ENCODE results near the gene NUDT1. TPM values are rescaled to one million over a fixed set of nuclear protein-coding genes. Genes with fewer than 3 reads are reported as not detected.

Gene NUDT1
- total and polyA plus RNA-seq, 2 donors (not counting 3 experiments of a cell fraction or from before 2014, with no cell fraction given), result 23.9 to 25.9 TPM

DNA sequence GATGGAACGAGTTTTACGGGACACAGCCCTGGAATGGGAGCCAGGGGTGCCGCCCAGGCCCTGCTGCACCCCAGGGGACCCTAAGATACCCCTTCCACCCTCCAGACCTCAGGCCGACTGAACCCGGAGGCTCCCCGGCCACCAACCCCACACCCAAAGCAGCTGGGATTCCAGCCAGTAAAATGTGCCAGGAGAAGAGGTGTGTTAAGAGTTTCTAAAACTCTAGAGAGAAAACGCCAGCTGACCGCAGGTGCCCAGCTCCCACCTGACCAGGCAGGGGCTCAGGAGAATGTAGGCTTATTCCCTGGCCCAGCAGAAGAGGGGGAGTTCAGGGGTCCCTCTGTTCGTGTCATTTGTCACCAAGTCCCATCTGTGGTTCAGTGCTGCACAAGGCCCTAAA lies 17.5 kb downstream of the NUDT1 start:
- Histone ChIP-seq H3K4me2 (ENCODE audit: insufficient read depth, low read length) (no peak overlapping the region), H3K9me1 (replicated peaks; ENCODE audit: control insufficient read depth, extremely low read depth, insufficient read depth, low read length) (no peaks in the 10 kb centered on the region), H4K20me1 (replicated peaks; ENCODE audit: control insufficient read depth, extremely low read depth, insufficient read depth, low read length) (no peaks in the 10 kb centered on the region), H3K9me3 (replicated peaks; ENCODE audit: control insufficient read depth, insufficient read depth, low read length) (no peaks in the 10 kb centered on the region), H3K27ac (ENCODE audit: insufficient read depth, low read depth, low read length) (no peak overlapping the region), H3K27me3 (ENCODE audit: control insufficient read depth in 2 of 2, insufficient read depth in 2 of 2, low read length in 2 of 2) (no peaks in the 10 kb centered on the region), H3K36me3 (ENCODE audit: control insufficient read depth in 2 of 2, extremely low read depth in 1 of 2, insufficient read depth in 2 of 2, low read length in 2 of 2) (peaks cover 0 to 16% of the 10 kb centered on the region in 2 experiments), H2AFZ (ENCODE audit: low read depth, low read length) (no peak overlapping the region), H3K9ac (replicated peaks; ENCODE audit: extremely low read depth, insufficient read depth, low read length) (no peak overlapping the region), H3K4me1 (ENCODE audit: control insufficient read depth, extremely low read depth, insufficient read depth, low read length) (no peaks in the 10 kb centered on the region), H3K4me3 (replicated peaks in 1 of 3; ENCODE audit: insufficient read depth in 1 of 3, low read depth in 1 of 3, low read length in 3 of 3) (no peak overlapping the region), H3K79me2 (ENCODE audit: control insufficient read depth, insufficient read depth, low read length) (no peaks in the 10 kb centered on the region)
- no peak for FAIRE-seq
- BruUV-seq (replicated peaks), result no TSS peak
- dilution Hi-C loops (cut with MboI; ENCODE audit: extremely low pct_ligation_motif_present, low sequenced_read_pairs), result no loop called here
- TF ChIP-seq EZH2 (IDR thresholded peaks at IDR 0.05; ENCODE audit: borderline replicate concordance, low read depth, low read length, severe bottlenecking), result no peak
- TF ChIP-seq POLR2A (IDR thresholded peaks at IDR 0.05; ENCODE audit: low read depth, low read length), result no peak
- TF ChIP-seq FOS (IDR thresholded peaks at IDR 0.05; ENCODE audit: borderline replicate concordance, insufficient read depth, low read length), result no peak
- no peak for TF ChIP-seq POLR2AphosphoS5 (IDR thresholded peaks at IDR 0.05; ENCODE audit: insufficient read depth, low read depth, low read length)
- TF ChIP-seq, protein P1, sequence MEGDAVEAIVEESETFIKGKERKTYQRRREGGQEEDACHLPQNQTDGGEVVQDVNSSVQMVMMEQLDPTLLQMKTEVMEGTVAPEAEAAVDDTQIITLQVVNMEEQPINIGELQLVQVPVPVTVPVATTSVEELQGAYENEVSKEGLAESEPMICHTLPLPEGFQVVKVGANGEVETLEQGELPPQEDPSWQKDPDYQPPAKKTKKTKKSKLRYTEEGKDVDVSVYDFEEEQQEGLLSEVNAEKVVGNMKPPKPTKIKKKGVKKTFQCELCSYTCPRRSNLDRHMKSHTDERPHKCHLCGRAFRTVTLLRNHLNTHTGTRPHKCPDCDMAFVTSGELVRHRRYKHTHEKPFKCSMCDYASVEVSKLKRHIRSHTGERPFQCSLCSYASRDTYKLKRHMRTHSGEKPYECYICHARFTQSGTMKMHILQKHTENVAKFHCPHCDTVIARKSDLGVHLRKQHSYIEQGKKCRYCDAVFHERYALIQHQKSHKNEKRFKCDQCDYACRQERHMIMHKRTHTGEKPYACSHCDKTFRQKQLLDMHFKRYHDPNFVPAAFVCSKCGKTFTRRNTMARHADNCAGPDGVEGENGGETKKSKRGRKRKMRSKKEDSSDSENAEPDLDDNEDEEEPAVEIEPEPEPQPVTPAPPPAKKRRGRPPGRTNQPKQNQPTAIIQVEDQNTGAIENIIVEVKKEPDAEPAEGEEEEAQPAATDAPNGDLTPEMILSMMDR (IDR thresholded peaks at IDR 0.05; ENCODE audit: extremely low read depth in 1 of 2, insufficient read depth in 1 of 2, low read depth in 1 of 2, low read length in 2 of 2), result no peak
- TF ChIP-seq MYC (IDR thresholded peaks at IDR 0.05; ENCODE audit: low read depth, low read length), result no peak
- TF ChIP-seq, protein P2, sequence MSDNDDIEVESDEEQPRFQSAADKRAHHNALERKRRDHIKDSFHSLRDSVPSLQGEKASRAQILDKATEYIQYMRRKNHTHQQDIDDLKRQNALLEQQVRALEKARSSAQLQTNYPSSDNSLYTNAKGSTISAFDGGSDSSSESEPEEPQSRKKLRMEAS (IDR thresholded peaks at IDR 0.05; ENCODE audit: insufficient read depth, insufficient read length), result no peak
- no peak for TF ChIP-seq GATA2 (IDR thresholded peaks at IDR 0.05; ENCODE audit: insufficient read depth, insufficient read length, low read depth, low read length)
- no peak for TF ChIP-seq JUN (IDR thresholded peaks at IDR 0.05; ENCODE audit: borderline replicate concordance, insufficient read depth, insufficient read length, low read depth)
- intact Hi-C loops (cut with micrococcal nuclease), result no loop called here
- POLR2A ChIA-PET, result no interaction called here
- DNase-seq (ENCODE audit: low read depth, low spot score), result no peak
- CTCF ChIA-PET, result interaction anchor here (0.9 to 1.4 kb wide), 3 partner anchors 10 to 88 kb away, joined by 3 to 5 read pairs (median 4); partner anchors contain the start of genes MRM2 and NUDT1

Measured in endothelial cell of umbilical vein (primary cell).